Measurements from ENCODE around the gene C1QTNF9B.
"Not testable (repeated sequence)": the region's sequence is repeated elsewhere in the genome, so short reads cannot be mapped to it uniquely, and the experiment has no call there.

Gene C1QTNF9B

DNA sequence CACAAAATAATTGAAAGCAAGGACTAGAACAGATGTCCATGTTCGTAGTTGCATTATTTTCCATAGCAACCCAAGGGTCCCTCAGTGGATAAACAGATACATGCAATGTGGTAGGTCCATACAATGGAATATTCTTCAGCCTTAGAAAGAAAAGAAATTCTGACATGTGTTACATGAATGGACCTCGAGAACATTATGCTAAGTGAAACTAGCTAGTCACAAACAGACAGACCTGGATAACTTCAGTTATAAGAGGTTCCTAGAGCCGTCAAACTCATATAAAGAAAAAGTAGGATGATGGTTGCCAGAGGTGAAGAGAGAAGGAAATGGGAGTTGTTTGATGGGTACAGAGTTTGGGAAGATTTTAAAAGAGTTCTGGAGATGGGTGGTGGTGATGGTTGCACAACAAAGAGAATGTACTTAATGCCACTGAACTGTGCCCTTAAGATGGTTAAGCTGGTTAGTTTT, at the start of gene C1QTNF9B:
Gene C1QTNF9B, minus strand, starts transcription at position 51 of the 468 bp plus-strand sequence.
- H3K36me3 ChIP-seq (ENCODE audit: insufficient read depth, insufficient read length, low read length); H3K4me3 ChIP-seq (ENCODE audit: insufficient read length, low read depth); H3K9me3 ChIP-seq (ENCODE audit: insufficient read depth, low read length); H3K27me3 ChIP-seq (ENCODE audit: insufficient read depth, insufficient read length); H3K4me1 ChIP-seq (ENCODE audit: insufficient read depth, insufficient read length); H3K9ac ChIP-seq (ENCODE audit: insufficient read length, low read depth); DNase-seq (ENCODE audit: low read depth, low spot score): not testable (repeated sequence)

DNA sequence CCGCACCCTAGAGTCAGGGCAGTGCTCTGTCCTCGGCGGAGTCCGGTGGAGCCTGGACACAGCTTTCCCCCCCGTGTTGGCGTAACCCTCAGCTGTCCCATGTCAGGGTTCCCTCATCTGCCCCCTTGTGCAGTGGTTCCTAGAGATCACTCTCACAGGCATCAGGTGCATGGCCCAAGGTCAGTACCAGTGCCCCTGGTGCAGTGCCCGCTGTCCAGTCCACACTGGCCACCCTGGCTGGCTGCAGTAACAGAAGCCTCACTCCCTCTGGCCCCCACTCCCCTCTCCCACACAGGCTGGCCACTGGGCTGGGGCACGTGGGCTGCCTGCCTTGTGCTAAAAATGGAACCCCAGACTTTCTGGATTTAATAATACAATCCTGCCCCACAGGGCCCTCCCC, 49.6 kb upstream of the C1QTNF9B start:
- DNase-seq (ENCODE audit: low read depth, low spot score) = no peak
- Histone ChIP-seq H3K4me1 (ENCODE audit: insufficient read depth, insufficient read length) (no peaks in the 10 kb centered on the region), H3K4me3 (ENCODE audit: insufficient read length, low read depth) (no peak overlapping the region), H3K9me3 (ENCODE audit: insufficient read depth, low read length) (no peaks in the 10 kb centered on the region), H3K9ac (ENCODE audit: insufficient read length, low read depth) (no peak overlapping the region), H3K36me3 (ENCODE audit: insufficient read depth, insufficient read length, low read length) (no peaks in the 10 kb centered on the region), H3K27me3 (ENCODE audit: insufficient read depth, insufficient read length) (no peaks in the 10 kb centered on the region)
- TF ChIP-seq ZNF274 (IDR thresholded peaks at IDR 0.05; ENCODE audit: low read depth, low read length) = no peak
- no peak for TF ChIP-seq YY1 (IDR thresholded peaks at IDR 0.05; ENCODE audit: insufficient read depth, insufficient read length)
- TF ChIP-seq SUZ12 (IDR thresholded peaks at IDR 0.05; ENCODE audit: extremely low read depth, insufficient read depth, insufficient read length) = no peak

DNA sequence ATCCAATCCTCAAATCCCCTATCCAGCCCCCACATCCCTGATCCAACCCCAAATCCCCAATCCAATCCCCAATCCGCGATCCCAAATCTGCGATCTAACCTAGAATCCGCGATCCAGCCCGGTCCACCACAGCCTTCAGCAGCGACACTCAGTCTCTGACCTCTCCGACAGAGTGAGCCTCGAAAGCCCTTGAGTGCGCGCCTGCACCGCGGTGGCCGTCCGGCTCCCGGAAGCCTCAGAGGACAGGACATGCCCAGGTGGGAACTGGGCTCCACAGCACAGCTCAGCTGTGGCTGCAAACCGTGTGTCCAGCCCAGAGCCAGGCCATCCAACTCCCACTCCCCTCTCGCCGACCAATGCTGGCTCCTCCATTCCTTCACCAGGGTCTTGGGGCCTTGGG, 48.8 kb upstream of the C1QTNF9B start:
- DNase-seq (ENCODE audit: low read depth, low spot score) = no peak
- H3K4me3 ChIP-seq (ENCODE audit: insufficient read length, low read depth) = no peak overlapping the region
- no peaks in the 10 kb centered on the region for H3K27me3 ChIP-seq (ENCODE audit: insufficient read depth, insufficient read length)
- H3K36me3 ChIP-seq (ENCODE audit: insufficient read depth, insufficient read length, low read length) = no peaks in the 10 kb centered on the region
- no peak overlapping the region for H3K9ac ChIP-seq (ENCODE audit: insufficient read length, low read depth)
- no peak for TF ChIP-seq SUZ12 (IDR thresholded peaks at IDR 0.05; ENCODE audit: extremely low read depth, insufficient read depth, insufficient read length)
- TF ChIP-seq YY1 (IDR thresholded peaks at IDR 0.05; ENCODE audit: insufficient read depth, insufficient read length) = no peak
- no peak for TF ChIP-seq ZNF274 (IDR thresholded peaks at IDR 0.05; ENCODE audit: low read depth, low read length)
- H3K4me1 ChIP-seq (ENCODE audit: insufficient read depth, insufficient read length) = no peaks in the 10 kb centered on the region
- no peaks in the 10 kb centered on the region for H3K9me3 ChIP-seq (ENCODE audit: insufficient read depth, low read length)

DNA sequence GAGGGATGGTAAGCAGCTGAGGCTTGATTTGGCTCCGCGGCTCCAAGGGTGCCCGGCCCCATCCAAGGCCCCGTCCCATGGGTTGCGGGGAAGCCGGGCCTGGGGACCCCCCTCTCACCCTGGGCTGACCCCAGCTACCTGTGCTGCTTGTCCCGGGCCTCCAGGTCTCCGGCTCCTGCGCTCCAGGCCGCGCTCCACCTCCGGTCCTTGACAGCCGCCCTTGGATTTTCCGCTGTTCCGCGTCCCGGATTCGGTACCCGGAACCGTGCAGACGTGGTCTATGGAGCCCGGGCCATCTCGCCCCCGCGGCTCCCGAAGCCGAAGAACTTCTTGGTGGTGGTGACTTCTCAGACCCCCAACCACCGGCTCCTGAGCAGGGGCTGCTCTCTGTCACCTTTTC, 48.3 kb upstream of the C1QTNF9B start:
- no peak overlapping the region for H3K4me3 ChIP-seq (ENCODE audit: insufficient read length, low read depth)
- no peaks in the 10 kb centered on the region for H3K36me3 ChIP-seq (ENCODE audit: insufficient read depth, insufficient read length, low read length)
- no peak overlapping the region for H3K9ac ChIP-seq (ENCODE audit: insufficient read length, low read depth)
- H3K27me3 ChIP-seq (ENCODE audit: insufficient read depth, insufficient read length) = no peaks in the 10 kb centered on the region
- DNase-seq (ENCODE audit: low read depth, low spot score) = no peak
- TF ChIP-seq YY1 (IDR thresholded peaks at IDR 0.05; ENCODE audit: insufficient read depth, insufficient read length) = no peak
- H3K9me3 ChIP-seq (ENCODE audit: insufficient read depth, low read length) = no peaks in the 10 kb centered on the region
- no peaks in the 10 kb centered on the region for H3K4me1 ChIP-seq (ENCODE audit: insufficient read depth, insufficient read length)

DNA sequence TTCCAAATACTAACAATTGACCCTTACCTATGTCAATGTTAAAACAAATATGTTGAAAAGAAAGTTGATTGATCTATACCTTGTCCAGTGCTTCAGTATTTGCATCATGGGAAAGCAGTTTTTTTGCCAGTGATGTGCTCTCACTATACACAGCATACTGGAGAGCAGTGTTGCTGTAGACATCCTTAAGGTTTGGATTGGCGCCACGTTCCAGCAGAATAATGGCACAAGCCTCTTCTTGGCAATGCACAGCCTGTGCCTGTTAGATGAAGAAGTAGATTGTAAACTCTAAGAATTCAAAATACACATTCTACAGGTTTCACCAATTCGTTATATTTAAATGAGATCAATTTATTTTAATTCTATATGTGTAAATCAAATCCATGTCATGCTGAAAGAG, 43.9 kb upstream of the C1QTNF9B start:
- H3K4me1 ChIP-seq (ENCODE audit: insufficient read depth, insufficient read length) = no peaks in the 10 kb centered on the region
- no peak for TF ChIP-seq YY1 (IDR thresholded peaks at IDR 0.05; ENCODE audit: insufficient read depth, insufficient read length)
- TF ChIP-seq ZNF274 (IDR thresholded peaks at IDR 0.05; ENCODE audit: low read depth, low read length) = no peak
- TF ChIP-seq SUZ12 (IDR thresholded peaks at IDR 0.05; ENCODE audit: extremely low read depth, insufficient read depth, insufficient read length) = no peak
- H3K36me3 ChIP-seq (ENCODE audit: insufficient read depth, insufficient read length, low read length) = no peaks in the 10 kb centered on the region
- H3K4me3 ChIP-seq (ENCODE audit: insufficient read length, low read depth) = no peak overlapping the region
- H3K9me3 ChIP-seq (ENCODE audit: insufficient read depth, low read length) = no peaks in the 10 kb centered on the region; the same call in 1 of the 2 replicates
- no peak for DNase-seq (ENCODE audit: low read depth, low spot score)
- no peak overlapping the region for H3K9ac ChIP-seq (ENCODE audit: insufficient read length, low read depth)
- H3K27me3 ChIP-seq (ENCODE audit: insufficient read depth, insufficient read length) = no peaks in the 10 kb centered on the region

DNA sequence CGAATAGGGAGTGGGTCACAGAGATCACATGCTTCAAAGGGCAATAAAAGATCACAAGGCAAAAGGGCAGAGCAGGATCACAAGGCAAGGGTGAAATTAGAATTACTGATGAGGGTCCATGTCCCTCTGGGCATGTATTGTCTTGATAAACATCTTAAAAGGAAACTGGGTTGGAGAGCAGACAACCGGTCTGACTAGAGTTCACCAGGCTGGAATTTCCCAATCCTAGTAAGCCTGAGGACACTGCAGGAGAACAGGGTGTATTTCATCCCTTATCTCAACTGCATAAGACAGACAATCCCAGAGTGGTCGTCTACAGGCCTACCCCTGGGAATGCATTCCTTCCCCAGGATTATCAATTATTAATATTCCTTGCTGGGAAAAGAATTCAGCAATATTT, 42.4 kb upstream of the C1QTNF9B start:
- DNase-seq (ENCODE audit: low read depth, low spot score); H3K36me3 ChIP-seq (ENCODE audit: insufficient read depth, insufficient read length, low read length); H3K9me3 ChIP-seq (ENCODE audit: insufficient read depth, low read length); H3K4me3 ChIP-seq (ENCODE audit: insufficient read length, low read depth); H3K27me3 ChIP-seq (ENCODE audit: insufficient read depth, insufficient read length); H3K4me1 ChIP-seq (ENCODE audit: insufficient read depth, insufficient read length); H3K9ac ChIP-seq (ENCODE audit: insufficient read length, low read depth): not testable (repeated sequence)

DNA sequence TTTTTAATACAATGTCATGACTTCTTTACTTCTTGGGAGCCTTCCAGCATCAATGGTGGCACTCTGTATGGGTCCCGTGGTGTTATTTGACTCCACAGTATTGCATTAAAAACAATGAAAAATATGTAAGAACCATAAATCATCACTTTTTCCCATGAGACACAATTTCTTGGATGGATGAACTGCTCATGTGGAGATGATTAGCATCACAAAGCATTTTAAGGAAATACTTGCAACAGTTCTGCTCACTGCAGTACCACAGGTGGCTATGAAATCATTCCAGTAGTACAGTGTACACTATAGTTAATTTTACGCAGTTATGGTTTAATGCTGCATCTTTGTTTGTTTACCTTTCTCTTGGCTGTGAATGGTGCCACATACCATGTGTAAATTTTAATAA, 37.2 kb upstream of the C1QTNF9B start:
- TF ChIP-seq SUZ12 (IDR thresholded peaks at IDR 0.05; ENCODE audit: extremely low read depth, insufficient read depth, insufficient read length) (no peak), YY1 (IDR thresholded peaks at IDR 0.05; ENCODE audit: insufficient read depth, insufficient read length) (no peak), ZNF274 (IDR thresholded peaks at IDR 0.05; ENCODE audit: low read depth, low read length) (no peak)
- no peak for DNase-seq (ENCODE audit: low read depth, low spot score)

DNA sequence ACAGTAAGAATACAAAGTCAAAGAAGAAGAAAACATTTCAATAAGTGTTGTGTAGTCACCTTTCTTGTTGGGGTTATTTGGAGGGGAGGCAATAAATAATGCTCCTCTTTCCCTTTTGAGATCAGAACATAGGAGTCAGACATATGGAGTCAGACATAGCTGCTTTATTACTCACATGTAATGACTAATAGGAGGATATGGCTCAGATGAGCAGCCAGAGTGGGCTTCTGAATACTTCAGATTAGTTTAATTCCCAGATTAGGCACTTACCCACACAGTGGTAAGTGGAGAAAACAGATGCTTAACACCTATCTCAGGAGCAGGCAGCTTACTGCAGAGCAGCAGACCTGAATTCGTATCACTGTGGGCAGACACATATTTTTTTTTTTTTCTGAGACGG, 31.7 kb upstream of the C1QTNF9B start:
- no peak for TF ChIP-seq ZNF274 (IDR thresholded peaks at IDR 0.05; ENCODE audit: low read depth, low read length)
- no peak for TF ChIP-seq YY1 (IDR thresholded peaks at IDR 0.05; ENCODE audit: insufficient read depth, insufficient read length)
- TF ChIP-seq SUZ12 (IDR thresholded peaks at IDR 0.05; ENCODE audit: extremely low read depth, insufficient read depth, insufficient read length) = no peak
- Histone ChIP-seq H3K9ac (ENCODE audit: insufficient read length, low read depth) (no peak overlapping the region), H3K9me3 (ENCODE audit: insufficient read depth, low read length) (no peaks in the 10 kb centered on the region), H3K4me3 (ENCODE audit: insufficient read length, low read depth) (no peak overlapping the region), H3K4me1 (ENCODE audit: insufficient read depth, insufficient read length) (no peaks in the 10 kb centered on the region), H3K36me3 (ENCODE audit: insufficient read depth, insufficient read length, low read length) (no peaks in the 10 kb centered on the region), H3K27me3 (ENCODE audit: insufficient read depth, insufficient read length) (no peaks in the 10 kb centered on the region)
- DNase-seq (ENCODE audit: low read depth, low spot score) = no peak

More for the DNA sequence above, 37.2 kb upstream of the C1QTNF9B start:
- no peaks in the 10 kb centered on the region; the same call in 1 of the 2 replicates for H3K9me3 ChIP-seq (ENCODE audit: insufficient read depth, low read length)
- H3K36me3 ChIP-seq (ENCODE audit: insufficient read depth, insufficient read length, low read length) = no peaks in the 10 kb centered on the region
- no peak overlapping the region for H3K9ac ChIP-seq (ENCODE audit: insufficient read length, low read depth)
- H3K4me1 ChIP-seq (ENCODE audit: insufficient read depth, insufficient read length) = no peaks in the 10 kb centered on the region
- no peaks in the 10 kb centered on the region for H3K27me3 ChIP-seq (ENCODE audit: insufficient read depth, insufficient read length)
- no peak overlapping the region for H3K4me3 ChIP-seq (ENCODE audit: insufficient read length, low read depth)
